K562 (cell line): ENCODE data around the gene ABR. TPM values are rescaled to one million over a fixed set of nuclear protein-coding genes. Genes with fewer than 3 reads are reported as not detected.

ENCODE experiments used
- ATAC-seq: fragments of 200-7000 bp; cut with Tn5 transposase; 3 replicates; pipeline ENCODE4 v1.9.1; 2020; ENCODE audit warnings: moderate library complexity
- BruUV-seq: library from RNA; stranded (reverse); fragments of 400-500 nt; replicated peaks from 2 replicates; lab custom pipeline; 2021; lab: Mats Ljungman, UMichigan
- CTCF ChIA-PET: fragments of 300-600 bp; formaldehyde crosslinking; extraction: SDS; loops from one replicate; lab custom pipeline; 2021; ENCODE audit warnings: low intra/inter-chr PET ratio; lab: Yijun Ruan, JAX
- POLR2A ChIA-PET: fragments of 300-600, 350-650 bp; sonication (Branson Sonifier 250); formaldehyde crosslinking; extraction: SDS; loops from one replicate; lab custom pipeline; 2021; ENCODE audit warnings: antibody characterized with exemption, inconsistent platforms; lab: Yijun Ruan, JAX
- DNase-seq, 4 experiments: peaks; one replicate each; pipeline versions ENCODE4 v3.0.0 to v3.0.0-alpha.2; 2011 to 2018; ENCODE audit warnings: low spot score in 3 of 4, mixed read lengths in 3 of 4; ENCODE audit errors: extremely low read depth in 1 of 4
- FAIRE-seq: peaks from 2 replicates; lab custom pipeline; 2011; peaks lifted over from hg19 to GRCh38; lab: Jason Lieb, UNC
- H2AFZ ChIP-seq: 2 replicates; pipeline ENCODE4 v1.6.0; 2011; ENCODE audit warnings: low read depth, low read length, control low read depth, inconsistent platforms
- H3K27ac ChIP-seq: fragments of 200-600 bp; 3 replicates; pipeline ENCODE4 v1.8.0; 2011; ENCODE audit warnings: low read depth, mild to moderate bottlenecking, control low read depth, inconsistent platforms, low read length, moderate library complexity, mixed read lengths; ENCODE audit errors: extremely low read depth
- H3K27me3 ChIP-seq, 2 experiments: fragments of 300-600 bp in 1 of 2; 2 replicates in 1 of 2; 3 replicates in 1 of 2; pipeline versions ENCODE4 v1.6.0 to v1.8.0; 2011; ENCODE audit warnings: inconsistent platforms in 2 of 2, low read length in 2 of 2, mild to moderate bottlenecking in 1 of 2, mixed read lengths in 1 of 2, moderate library complexity in 1 of 2; ENCODE audit not compliant: control insufficient read depth in 2 of 2, insufficient read depth in 2 of 2
- H3K36me3 ChIP-seq: fragments of 300-600 bp; 3 replicates; pipeline ENCODE4 v1.8.0; 2011; ENCODE audit warnings: mild to moderate bottlenecking, low read length, inconsistent platforms; ENCODE audit not compliant: control insufficient read depth, insufficient read depth
- H3K4me1 ChIP-seq, 2 experiments: fragments of 200-600 bp in 1 of 2; replicated peaks in 1 of 2; 2 replicates in 1 of 2; 3 replicates in 1 of 2; pipeline versions ENCODE4 v1.5.1 to v1.8.0; 2011; ENCODE audit warnings: inconsistent platforms in 2 of 2, low read length in 2 of 2, mild to moderate bottlenecking in 1 of 2, mixed read lengths in 1 of 2, moderate library complexity in 1 of 2; ENCODE audit not compliant: control insufficient read depth in 2 of 2, insufficient read depth in 2 of 2
- H3K4me2 ChIP-seq: 2 replicates; pipeline ENCODE4 v1.6.1; 2011; ENCODE audit warnings: low read length, control low read depth, inconsistent platforms, mixed read lengths; ENCODE audit not compliant: insufficient read depth
- H3K4me3 ChIP-seq: fragments of 200-600 bp; sonication (generic), shearing (Covaris generic); 2 replicates; pipeline ENCODE4 v1.5.1; 2016; ENCODE audit warnings: control low read depth, inconsistent platforms
- H3K79me2 ChIP-seq: fragments of 200-600 bp; 3 replicates; pipeline ENCODE4 v1.8.0; 2011; ENCODE audit warnings: low read length, inconsistent platforms; ENCODE audit not compliant: control insufficient read depth, insufficient read depth
- H3K9ac ChIP-seq, 2 experiments: 2 replicates each; pipeline versions ENCODE4 v1.6.0 to v1.6.1; 2011; ENCODE audit warnings: low read depth in 2 of 2, low read length in 2 of 2, control low read depth in 1 of 2, inconsistent platforms in 1 of 2, mild to moderate bottlenecking in 1 of 2, mixed read lengths in 1 of 2; ENCODE audit not compliant: insufficient read depth in 1 of 2
- H3K9me1 ChIP-seq: one replicate; pipeline ENCODE4 v1.6.0; 2011; ENCODE audit warnings: inconsistent platforms, mild to moderate bottlenecking, low read length, moderate library complexity; ENCODE audit not compliant: control insufficient read depth, insufficient read depth
- H3K9me3 ChIP-seq: replicated peaks from 2 replicates; pipeline ENCODE4 v1.5.1; 2011; ENCODE audit warnings: low read depth, low read length, inconsistent platforms; ENCODE audit not compliant: control insufficient read depth, insufficient read depth
- H4K20me1 ChIP-seq: replicated peaks from 2 replicates; pipeline ENCODE4 v1.6.1; 2011; ENCODE audit warnings: low read length, inconsistent platforms, mixed read lengths; ENCODE audit not compliant: control insufficient read depth, insufficient read depth
- CHCHD3 ChIP-seq: fragments of 250-450 bp; sonication (Bioruptor Pico); IDR thresholded peaks from 2 replicates; pipeline ENCODE4 v2.1.2; 2022; ENCODE audit warnings: mild to moderate bottlenecking
- CLOCK ChIP-seq: fragments of 250-450 bp; sonication (Bioruptor Pico); IDR thresholded peaks from 2 replicates; pipeline ENCODE4 v1.4.0; 2020; ENCODE audit warnings: mild to moderate bottlenecking, moderate library complexity, borderline replicate concordance
- MYC ChIP-seq, 2 experiments: fragments of 250-450 bp in 1 of 2; sonication (Bioruptor Pico) in 1 of 2; IDR thresholded peaks; 2 replicates each; pipeline versions ENCODE4 v1.5.1 to v1.6.1; 2012 to 2021; ENCODE audit warnings: low read depth in 2 of 2, borderline replicate concordance in 1 of 2, improper control_type of control experiment in 1 of 2, low read length in 1 of 2, mild to moderate bottlenecking in 1 of 2, moderate library complexity in 1 of 2
- NRF1 ChIP-seq, 2 experiments: fragments of 450-650 bp; IDR thresholded peaks in 1 of 2; conservative IDR thresholded peaks in 1 of 2; 2 replicates each; pipeline ENCODE4 v1.6.1; 2014; ENCODE audit warnings: mild to moderate bottlenecking in 2 of 2
- RBM22 ChIP-seq: fragments of 200-400 bp; formaldehyde crosslinking; IDR thresholded peaks from 2 replicates; pipeline ENCODE4 v1.6.1; 2018; ENCODE audit warnings: low read length, low read depth; ENCODE audit not compliant: poor library complexity, severe bottlenecking
- ZNF12 ChIP-seq: sonication (generic); formaldehyde crosslinking; IDR thresholded peaks from 2 replicates; pipeline ENCODE4 v1.4.0; 2020; ENCODE audit warnings: mild to moderate bottlenecking, missing genetic modification reagents
- ZNF184 ChIP-seq: sonication (generic); formaldehyde crosslinking; IDR thresholded peaks from 2 replicates; pipeline ENCODE4 v1.5.0; 2020; ENCODE audit warnings: missing genetic modification reagents
- ZNF561 ChIP-seq: fragments of 450-650 bp; formaldehyde crosslinking; conservative IDR thresholded peaks from 2 replicates; pipeline ENCODE4 v1.4.0; 2020; ENCODE audit warnings: mild to moderate bottlenecking, moderate library complexity
- WGBS: fragments of 100-300 bp; shearing (Covaris generic); methylation state at CpG from one replicate; pipeline ENCODE4 v1.1.6; 2016; ENCODE audit warnings: low coverage, mixed read lengths; ENCODE audit not compliant: insufficient coverage; ENCODE audit errors: missing lambda C conversion rate; 5-methylcytosine and 5-hydroxymethylcytosine counted together
- in situ Hi-C: fragments of 300-500 bp; cut with MboI; formaldehyde crosslinking; loops from 4 replicates; pipeline ENCODE4 v1.15.0; 2018; ENCODE audit warnings: inconsistent platforms, mixed read lengths
- intact Hi-C: fragments of 100-400 bp; cut with micrococcal nuclease; formaldehyde crosslinking; loops from 2 replicates; pipeline ENCODE4 v1.14.2; 2022
- polyA plus RNA-seq, 8 experiments: library from polyadenylated mRNA; depleted of rRNA in 4 of 8; stranded (reverse) in 5 of 8; unstranded in 3 of 8; fragments of >200 nt; fragmentation: Nextera tagmentation in 2 of 8; fragmentation: Illumina TruSeq in 1 of 8; extraction: Ambion mirVana in 2 of 8; extraction: Trizol in 1 of 8; gene quantifications; 2 replicates each; pipeline versions ENCODE4 v1.2.1 to v1.2.3, GENCODE V29; 2011 to 2014; ENCODE audit warnings: inconsistent platforms in 1 of 8, missing spikeins in 1 of 8
- total RNA-seq, 7 experiments: library from RNA; depleted of rRNA in 6 of 7; stranded (reverse); fragments of >200 nt in 6 of 7; fragmentation: Illumina TruSeq in 2 of 7; extraction: Trizol in 2 of 7; gene quantifications; 2 replicates each; pipeline versions ENCODE4 v1.2.1 to v1.2.3, GENCODE V29; 2011 to 2021; ENCODE audit warnings: low replicate concordance in 1 of 7
- TF ChIP-seq, protein P1 (sequence below): fragments of 450-650 bp; IDR thresholded peaks from 2 replicates; pipeline ENCODE4 v1.6.1; 2018; ENCODE audit not compliant: partially characterized antibody
- TF ChIP-seq, protein P2 (sequence below), 2 experiments: fragments of 450-650 bp in 1 of 2; sonication (generic) in 1 of 2; formaldehyde crosslinking; conservative IDR thresholded peaks; 2 replicates each; pipeline versions ENCODE4 v1.4.0 to v1.8.1; 2020 to 2022; ENCODE audit warnings: mild to moderate bottlenecking in 1 of 2, missing genetic modification reagents in 1 of 2
- TF ChIP-seq, protein P3 (sequence below): fragments of 450-650 bp; formaldehyde crosslinking; IDR thresholded peaks from 2 replicates; pipeline ENCODE4 v1.4.0; 2020; ENCODE audit warnings: mild to moderate bottlenecking, mixed read lengths

The ABR gene
- total and polyA plus RNA-seq, 9 of the 15 experiments (the other 6 are each of a cell fraction or from before 2014, with no cell fraction given) = 0.07 to 1.6 (median 0.37) TPM; not detected in 1

DNA sequence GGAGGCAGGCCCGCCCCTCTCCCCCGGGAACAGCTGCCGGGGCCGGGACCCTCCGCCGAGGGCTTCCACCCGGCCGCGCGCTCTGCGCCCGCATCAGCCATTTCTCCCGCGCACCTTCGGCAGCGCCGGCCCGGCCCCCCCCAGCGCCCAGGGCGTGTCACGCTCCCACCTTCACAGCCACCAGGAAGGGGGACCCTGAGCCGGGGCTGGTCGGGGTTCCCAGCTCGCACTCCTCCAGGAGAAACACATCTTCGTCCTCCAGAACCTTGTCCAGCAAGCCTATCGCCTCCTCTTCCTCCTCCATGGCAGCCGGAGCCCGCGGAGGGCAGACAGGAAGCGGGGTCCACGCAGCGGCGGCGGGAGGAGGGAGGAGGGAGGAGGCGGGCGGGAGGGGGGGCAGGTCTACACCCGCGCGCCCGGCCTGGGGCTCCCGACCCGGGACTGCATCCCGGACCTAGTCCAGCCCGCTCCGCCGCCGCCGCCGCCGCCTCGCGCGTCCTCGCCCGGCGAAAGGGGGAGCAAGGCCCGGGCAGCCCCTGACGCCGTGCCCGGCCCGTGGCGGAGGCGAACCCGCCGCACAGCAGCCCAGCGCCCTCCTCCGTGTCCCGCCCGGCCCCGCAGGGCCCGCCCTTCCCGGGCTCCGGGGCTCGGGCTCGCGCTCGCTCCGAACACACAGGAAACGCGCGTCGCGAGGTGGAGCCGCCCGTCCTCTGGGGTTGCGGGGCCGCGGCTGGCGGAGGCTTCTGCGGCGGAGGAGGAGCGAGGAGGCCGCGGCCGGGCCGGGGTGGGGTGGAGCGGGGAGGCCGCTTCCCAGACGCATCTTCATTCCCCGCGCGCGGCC, 70.8 kb downstream of the ABR start:
- Histone ChIP-seq H3K27me3 (peaks cover 6 to 29% of the 10 kb centered on the region in 2 experiments; a peak in 4 of 5 replicates), H2AFZ (no peak overlapping the region), H4K20me1 (no peaks in the 10 kb centered on the region; the same call in 1 of the 2 replicates), H3K27ac (no peak overlapping the region), H3K9ac (no peak overlapping the region), H3K4me2 (no peak overlapping the region), H3K79me2 (no peaks in the 10 kb centered on the region), H3K9me1 (no peaks in the 10 kb centered on the region), H3K9me3 (no peaks in the 10 kb centered on the region), H3K4me3 (no peak overlapping the region), H3K4me1 (peaks cover 0 to 9% of the 10 kb centered on the region in 2 experiments; a peak in 2 of 5 replicates), H3K36me3 (no peaks in the 10 kb centered on the region)
- DNase-seq = no peak
- BruUV-seq = no TSS peak
- ChIA-PET POLR2A (no interaction called here), CTCF (no interaction called here)
- WGBS = 34% methylated on average over 3 of the region's 103 CpGs
- in situ Hi-C loops (no loop called here), intact Hi-C loops (no loop called here)
- FAIRE-seq = no peak
- ATAC-seq = no peak
- TF ChIP-seq RBM22 = no peak
- no peak for TF ChIP-seq CHCHD3
- TF ChIP-seq, protein P1, sequence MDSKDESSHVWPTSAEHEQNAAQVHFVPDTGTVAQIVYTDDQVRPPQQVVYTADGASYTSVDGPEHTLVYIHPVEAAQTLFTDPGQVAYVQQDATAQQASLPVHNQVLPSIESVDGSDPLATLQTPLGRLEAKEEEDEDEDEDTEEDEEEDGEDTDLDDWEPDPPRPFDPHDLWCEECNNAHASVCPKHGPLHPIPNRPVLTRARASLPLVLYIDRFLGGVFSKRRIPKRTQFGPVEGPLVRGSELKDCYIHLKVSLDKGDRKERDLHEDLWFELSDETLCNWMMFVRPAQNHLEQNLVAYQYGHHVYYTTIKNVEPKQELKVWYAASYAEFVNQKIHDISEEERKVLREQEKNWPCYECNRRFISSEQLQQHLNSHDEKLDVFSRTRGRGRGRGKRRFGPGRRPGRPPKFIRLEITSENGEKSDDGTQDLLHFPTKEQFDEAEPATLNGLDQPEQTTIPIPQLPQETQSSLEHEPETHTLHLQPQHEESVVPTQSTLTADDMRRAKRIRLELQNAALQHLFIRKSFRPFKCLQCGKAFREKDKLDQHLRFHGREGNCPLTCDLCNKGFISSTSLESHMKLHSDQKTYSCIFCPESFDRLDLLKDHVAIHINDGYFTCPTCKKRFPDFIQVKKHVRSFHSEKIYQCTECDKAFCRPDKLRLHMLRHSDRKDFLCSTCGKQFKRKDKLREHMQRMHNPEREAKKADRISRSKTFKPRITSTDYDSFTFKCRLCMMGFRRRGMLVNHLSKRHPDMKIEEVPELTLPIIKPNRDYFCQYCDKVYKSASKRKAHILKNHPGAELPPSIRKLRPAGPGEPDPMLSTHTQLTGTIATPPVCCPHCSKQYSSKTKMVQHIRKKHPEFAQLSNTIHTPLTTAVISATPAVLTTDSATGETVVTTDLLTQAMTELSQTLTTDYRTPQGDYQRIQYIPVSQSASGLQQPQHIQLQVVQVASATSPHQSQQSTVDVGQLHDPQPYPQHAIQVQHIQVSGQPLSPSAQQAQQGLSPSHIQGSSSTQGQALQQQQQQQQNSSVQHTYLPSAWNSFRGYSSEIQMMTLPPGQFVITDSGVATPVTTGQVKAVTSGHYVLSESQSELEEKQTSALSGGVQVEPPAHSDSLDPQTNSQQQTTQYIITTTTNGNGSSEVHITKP = no peak
- TF ChIP-seq NRF1 (conservative IDR thresholded peaks at IDR 0.05 in 1 of 2, IDR thresholded peaks at IDR 0.05 in 1 of 2) = no peak
- TF ChIP-seq, protein P2, sequence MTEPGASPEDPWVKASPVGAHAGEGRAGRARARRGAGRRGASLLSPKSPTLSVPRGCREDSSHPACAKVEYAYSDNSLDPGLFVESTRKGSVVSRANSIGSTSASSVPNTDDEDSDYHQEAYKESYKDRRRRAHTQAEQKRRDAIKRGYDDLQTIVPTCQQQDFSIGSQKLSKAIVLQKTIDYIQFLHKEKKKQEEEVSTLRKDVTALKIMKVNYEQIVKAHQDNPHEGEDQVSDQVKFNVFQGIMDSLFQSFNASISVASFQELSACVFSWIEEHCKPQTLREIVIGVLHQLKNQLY (CRISPR knock-in tag; conservative IDR thresholded peaks at IDR 0.05) = no peak
- TF ChIP-seq ZNF561 (CRISPR knock-in tag) = no peak
- TF ChIP-seq ZNF12 = no peak
- TF ChIP-seq, protein P3, sequence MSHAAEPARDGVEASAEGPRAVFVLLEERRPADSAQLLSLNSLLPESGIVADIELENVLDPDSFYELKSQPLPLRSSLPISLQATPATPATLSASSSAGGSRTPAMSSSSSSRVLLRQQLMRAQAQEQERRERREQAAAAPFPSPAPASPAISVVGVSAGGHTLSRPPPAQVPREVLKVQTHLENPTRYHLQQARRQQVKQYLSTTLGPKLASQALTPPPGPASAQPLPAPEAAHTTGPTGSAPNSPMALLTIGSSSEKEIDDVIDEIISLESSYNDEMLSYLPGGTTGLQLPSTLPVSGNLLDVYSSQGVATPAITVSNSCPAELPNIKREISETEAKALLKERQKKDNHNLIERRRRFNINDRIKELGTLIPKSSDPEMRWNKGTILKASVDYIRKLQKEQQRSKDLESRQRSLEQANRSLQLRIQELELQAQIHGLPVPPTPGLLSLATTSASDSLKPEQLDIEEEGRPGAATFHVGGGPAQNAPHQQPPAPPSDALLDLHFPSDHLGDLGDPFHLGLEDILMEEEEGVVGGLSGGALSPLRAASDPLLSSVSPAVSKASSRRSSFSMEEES = no peak
- no peak for TF ChIP-seq CLOCK (CRISPR knock-in tag)
- TF ChIP-seq ZNF184 (CRISPR knock-in tag) = no peak
- TF ChIP-seq MYC (IDR thresholded peaks at IDR 0.05; ENCODE audit: low read depth, low read length) = no peak
- TF ChIP-seq MYC (CRISPR knock-in tag; IDR thresholded peaks at IDR 0.05; ENCODE audit: borderline replicate concordance, low read depth) = no peak
